Stimulated activated CD4-positive, alpha-beta T cell treated with anti-CD3 and anti-CD28 coated beads, Interleukin-15, amount 100 ng/mL, for 48 hours (primary cell): ENCODE data around the gene TXNDC5.

Experiments used
- DNase-seq, 2 donors: peaks; one replicate each; pipeline ENCODE4 v3.0.0-alpha.2; 2020; ENCODE audit warnings: low read depth in 2 of 2

The TXNDC5 gene

DNA sequence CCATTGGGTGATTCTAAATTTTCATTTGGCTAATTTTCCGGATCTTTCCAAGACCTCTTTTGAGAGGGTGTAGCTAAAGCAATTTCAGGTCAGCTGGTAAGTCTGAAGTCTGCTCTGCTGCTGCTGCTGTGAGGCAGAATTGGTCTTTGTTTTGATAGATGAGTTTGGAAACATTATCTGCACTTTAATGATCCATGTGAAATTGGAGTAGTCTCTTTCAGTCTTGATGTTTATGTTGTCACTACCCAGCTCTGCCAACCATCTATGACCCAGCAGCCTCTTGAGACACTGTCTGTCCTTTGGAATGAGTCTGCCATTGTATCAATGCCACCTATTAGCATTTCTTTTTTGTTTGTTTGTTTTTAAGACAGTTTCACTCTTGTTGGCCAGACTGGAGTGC lies 44.1 kb downstream of the TXNDC5 start:
- no peak for DNase-seq

DNA sequence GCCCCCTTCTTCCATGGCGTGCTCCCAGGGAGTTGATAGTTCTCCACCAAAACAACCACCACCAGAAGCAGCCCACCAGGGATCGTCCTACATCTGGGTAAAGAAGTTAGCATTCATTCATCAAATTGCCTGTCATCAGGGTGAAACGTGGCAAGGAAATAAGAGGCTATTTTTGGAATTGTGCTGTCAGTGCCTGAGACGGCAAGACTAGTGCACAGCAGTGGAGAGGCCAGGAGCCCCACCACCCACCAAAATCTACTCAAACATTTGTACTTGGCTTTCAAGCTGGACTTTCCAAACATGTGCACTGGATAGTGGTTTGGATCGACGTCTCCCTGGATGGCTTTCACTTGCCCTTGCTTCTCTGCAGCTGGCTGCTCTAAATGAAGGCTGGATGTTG lies 44.8 kb downstream of the TXNDC5 start:
- DNase-seq, result no peak

- DNase-seq, result no peak
These were observed 51.0 kb downstream of the TXNDC5 start for GRCh38 chr6:7859591-7859990.

DNA sequence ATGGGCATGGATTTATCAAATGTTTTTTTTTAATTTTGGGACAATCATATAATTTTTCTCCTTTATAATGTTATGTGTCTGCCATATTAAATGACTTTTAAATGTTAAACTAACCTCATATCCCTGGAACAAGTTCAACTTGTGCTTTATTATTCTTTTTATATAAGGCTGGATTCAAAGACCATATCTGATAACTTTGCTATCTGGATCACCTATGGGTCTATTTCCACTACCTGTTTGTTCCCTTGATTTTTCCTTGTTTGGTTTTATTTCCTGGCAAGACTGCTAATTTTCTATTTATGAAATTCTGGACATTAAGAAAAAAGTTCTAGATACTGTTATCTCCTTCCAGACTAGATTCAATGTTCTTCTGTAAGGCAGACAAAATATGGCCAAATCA lies 58.8 kb downstream of the TXNDC5 start:
- no peak for DNase-seq

DNA sequence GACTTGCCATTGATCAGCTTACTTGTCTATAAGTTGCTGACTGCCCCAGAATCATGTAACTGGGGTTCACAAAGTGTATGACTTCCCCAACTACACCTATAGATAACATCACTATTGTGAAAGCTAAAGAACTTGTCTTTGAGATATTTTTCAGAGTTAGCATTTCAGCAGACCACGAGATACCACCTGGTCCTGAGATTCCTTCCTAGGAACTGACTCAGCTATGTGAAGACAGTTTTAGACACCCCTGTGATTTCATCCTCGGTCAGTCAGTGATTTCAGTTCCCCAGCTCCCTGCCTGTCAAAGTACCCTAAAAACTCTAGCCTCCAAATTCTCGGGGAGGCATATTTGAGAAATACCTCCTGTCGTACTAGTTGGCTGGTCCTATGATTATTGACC lies 62.4 kb downstream of the TXNDC5 start:
- no peak for DNase-seq

DNA sequence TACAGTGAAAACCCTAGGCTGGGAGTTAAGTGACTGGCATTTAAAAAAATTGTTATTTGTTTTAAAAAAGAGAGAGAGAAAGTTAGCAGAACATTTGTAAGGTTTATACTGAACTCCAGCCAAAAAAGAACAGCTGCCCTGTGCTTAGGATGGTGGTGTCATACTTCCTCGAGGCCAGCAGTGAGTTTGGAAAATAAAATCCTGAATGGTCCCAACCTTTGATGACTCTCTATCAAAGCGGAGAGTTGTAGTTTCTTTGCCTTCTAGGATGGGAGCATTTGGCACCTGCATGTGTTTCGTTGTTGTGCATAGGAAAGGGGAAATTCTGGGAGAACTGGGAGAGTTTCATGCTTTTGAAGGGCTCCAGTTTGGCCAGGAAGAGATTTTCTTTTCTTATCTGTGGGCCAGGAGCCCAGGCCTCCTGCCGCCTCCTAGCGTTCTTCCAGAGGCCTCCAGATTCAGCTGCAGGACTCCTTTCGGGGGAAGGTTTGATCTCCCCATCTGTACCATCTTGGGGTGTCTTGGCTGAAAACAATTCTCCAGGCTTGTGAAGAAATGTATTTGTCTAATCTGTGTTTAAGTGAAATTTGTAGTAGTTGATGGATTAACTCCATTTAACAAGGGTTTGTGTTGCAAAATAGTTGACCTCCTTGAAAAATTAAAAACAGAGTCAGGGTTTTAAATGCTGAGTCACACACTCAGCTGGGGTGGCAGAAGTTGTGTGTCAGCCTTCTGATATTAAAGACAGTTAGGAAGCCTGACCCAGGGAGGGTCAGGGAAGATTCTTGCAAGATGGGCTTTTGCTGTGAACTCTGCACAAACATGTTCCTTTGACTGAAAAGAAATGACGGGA lies 63.4 kb downstream of the TXNDC5 start:
- no peak for DNase-seq

- no peak for DNase-seq
These were observed 68.7 kb downstream of the TXNDC5 start for GRCh38 chr6:7841781-7842468.

GRCh38 chr6:7836371-7837026 lies 74.1 kb downstream of the TXNDC5 start:
- no peak for DNase-seq

- DNase-seq, result no peak
These were observed 76.9 kb downstream of the TXNDC5 start for GRCh38 chr6:7833751-7834070.

- DNase-seq, result no peak
These were observed 77.5 kb downstream of the TXNDC5 start for GRCh38 chr6:7832904-7833750.
